OCI-LY7 (cell line): ENCODE data around the gene TPCN2.

ENCODE experiments used
- EZH2phosphoT487 ChIP-seq: fragments of 200-600 bp; sonication (generic); IDR thresholded peaks from 2 replicates; pipeline ENCODE4 v1.6.1; 2018; ENCODE audit warnings: low read depth, borderline replicate concordance, mild to moderate bottlenecking, mixed run types, antibody characterized with exemption, low read length, moderate library complexity, mixed read lengths
- TF ChIP-seq, protein P1 (sequence below): fragments of 200-600 bp; sonication (generic); conservative IDR thresholded peaks from 2 replicates; pipeline ENCODE4 v1.5.1; 2014; ENCODE audit warnings: mild to moderate bottlenecking, antibody characterized with exemption, low read length, moderate library complexity, mixed read lengths

DNA sequence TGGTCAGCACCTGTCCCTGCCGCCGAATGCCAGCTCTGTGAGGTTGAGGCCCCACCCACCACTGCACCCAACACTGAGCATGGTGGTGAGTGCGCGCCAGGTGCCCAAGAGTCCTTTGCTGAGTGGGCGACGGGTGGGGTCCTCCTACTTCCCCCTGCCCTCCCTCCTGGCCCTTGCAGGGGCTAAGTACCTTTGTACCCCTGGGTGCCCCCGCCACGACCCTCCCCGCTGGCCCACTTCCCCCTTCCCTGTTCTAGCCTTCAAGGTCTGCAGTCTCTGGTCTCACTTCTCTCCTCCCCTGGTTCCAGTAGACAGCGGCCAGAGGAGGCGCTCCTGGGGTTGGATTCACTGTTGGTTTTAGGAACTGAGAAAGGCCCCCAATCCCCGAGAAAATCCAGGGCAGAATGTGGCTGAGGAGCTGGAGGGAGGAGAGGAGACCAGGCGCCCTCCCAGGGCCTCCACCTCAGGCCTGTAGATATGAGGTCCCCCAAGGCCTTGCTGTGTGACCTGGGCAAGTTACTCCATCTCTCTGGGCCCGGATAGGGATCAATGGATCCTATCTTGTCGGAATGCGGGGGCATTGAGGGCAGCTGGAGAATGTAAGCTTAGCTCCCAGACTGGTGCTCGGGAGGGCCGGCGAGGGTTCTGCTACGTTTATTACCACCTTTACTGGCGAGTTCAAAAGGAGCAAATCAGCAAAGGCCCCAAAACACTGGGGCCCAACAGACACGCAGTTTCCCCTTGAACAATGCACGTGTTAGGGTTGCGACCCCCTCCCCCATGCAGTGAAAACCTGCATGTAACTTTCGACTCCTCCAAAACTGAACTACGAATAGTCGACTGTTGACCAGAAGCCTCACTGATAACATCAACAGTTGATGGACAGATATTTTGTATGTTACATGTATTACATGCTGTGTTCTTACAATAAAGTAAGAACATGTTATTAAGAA lies 75.1 kb downstream of the TPCN2 start:
- TF ChIP-seq, protein P1, sequence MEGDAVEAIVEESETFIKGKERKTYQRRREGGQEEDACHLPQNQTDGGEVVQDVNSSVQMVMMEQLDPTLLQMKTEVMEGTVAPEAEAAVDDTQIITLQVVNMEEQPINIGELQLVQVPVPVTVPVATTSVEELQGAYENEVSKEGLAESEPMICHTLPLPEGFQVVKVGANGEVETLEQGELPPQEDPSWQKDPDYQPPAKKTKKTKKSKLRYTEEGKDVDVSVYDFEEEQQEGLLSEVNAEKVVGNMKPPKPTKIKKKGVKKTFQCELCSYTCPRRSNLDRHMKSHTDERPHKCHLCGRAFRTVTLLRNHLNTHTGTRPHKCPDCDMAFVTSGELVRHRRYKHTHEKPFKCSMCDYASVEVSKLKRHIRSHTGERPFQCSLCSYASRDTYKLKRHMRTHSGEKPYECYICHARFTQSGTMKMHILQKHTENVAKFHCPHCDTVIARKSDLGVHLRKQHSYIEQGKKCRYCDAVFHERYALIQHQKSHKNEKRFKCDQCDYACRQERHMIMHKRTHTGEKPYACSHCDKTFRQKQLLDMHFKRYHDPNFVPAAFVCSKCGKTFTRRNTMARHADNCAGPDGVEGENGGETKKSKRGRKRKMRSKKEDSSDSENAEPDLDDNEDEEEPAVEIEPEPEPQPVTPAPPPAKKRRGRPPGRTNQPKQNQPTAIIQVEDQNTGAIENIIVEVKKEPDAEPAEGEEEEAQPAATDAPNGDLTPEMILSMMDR = no peak; the same call in 1 of the 2 replicates
- TF ChIP-seq EZH2phosphoT487 = no peak
